ENCODE results near the gene LTF.
"Not testable (repeated sequence)": the region's sequence is repeated elsewhere in the genome, so short reads cannot be mapped to it uniquely, and the experiment has no call there.

LTF gene

GRCh38 chr3:46435081-46435726 lies 29.5 kb downstream of the LTF start:
- no peak for DNase-seq

GRCh38 chr3:46433841-46434240 lies 30.9 kb downstream of the LTF start:
- no peak for DNase-seq

DNA sequence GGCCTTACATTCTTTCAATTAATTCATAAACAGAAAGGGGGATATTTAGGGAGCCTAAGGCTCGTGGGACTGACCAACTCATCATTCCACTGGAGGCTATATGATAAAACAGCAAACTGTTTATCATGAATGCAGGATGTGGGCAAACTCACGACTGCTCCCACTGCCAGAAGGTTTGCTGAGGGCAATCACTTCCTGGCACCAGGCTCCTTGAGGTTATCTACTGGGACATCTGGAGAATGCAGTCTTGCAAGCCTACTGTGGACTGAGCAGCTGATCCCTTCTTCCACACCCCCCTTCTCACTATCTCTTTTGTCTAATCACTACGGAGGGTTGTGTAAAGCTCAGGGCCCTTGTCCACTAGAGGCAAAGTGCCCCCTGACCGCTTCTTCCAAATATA lies 31.6 kb downstream of the LTF start:
- not testable (repeated sequence) for DNase-seq

DNA sequence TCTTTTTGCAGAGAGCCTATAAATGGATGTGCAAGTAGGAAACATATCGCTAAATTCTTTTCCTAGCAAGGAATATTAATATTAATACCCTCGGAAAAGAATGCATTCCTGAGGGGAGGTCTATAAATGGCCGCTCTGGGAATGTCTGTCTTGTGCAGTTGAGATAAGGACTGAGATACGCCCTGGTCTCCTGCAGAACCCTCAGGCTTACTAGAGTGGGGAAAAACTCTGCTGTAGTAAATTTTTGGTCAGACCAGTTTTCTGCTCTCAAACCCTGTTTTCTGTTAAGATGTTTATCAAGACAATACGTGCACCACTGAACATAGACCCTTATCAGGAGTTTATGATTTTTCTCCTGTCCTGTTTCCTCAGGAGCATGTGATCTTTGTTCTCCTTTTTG lies 32.8 kb downstream of the LTF start:
- DNase-seq = not testable (repeated sequence)

DNA sequence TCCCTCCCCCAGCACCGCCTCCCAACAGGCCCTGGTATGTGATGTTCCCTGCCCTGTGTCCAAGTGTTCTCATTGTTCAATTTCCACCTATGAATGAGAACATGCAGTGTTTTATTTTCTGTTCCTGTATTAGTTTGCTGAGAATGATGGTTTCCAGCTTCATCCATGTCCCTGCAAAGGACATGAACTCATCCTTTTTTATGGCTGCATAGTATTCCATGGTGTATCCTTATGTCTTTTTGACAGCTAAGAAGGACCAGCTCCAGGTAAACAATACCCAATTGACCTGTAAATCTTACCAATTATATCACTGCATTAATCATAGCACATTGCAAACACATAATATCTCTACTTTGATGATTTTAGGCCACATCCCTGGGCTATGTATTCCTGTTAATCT lies 33.8 kb downstream of the LTF start:
- DNase-seq = not testable (repeated sequence)

- no peak for DNase-seq
These were observed 35.0 kb downstream of the LTF start for GRCh38 chr3:46429671-46430070.

GRCh38 chr3:46429250-46429649 lies 35.5 kb downstream of the LTF start:
- DNase-seq = no peak

DNA sequence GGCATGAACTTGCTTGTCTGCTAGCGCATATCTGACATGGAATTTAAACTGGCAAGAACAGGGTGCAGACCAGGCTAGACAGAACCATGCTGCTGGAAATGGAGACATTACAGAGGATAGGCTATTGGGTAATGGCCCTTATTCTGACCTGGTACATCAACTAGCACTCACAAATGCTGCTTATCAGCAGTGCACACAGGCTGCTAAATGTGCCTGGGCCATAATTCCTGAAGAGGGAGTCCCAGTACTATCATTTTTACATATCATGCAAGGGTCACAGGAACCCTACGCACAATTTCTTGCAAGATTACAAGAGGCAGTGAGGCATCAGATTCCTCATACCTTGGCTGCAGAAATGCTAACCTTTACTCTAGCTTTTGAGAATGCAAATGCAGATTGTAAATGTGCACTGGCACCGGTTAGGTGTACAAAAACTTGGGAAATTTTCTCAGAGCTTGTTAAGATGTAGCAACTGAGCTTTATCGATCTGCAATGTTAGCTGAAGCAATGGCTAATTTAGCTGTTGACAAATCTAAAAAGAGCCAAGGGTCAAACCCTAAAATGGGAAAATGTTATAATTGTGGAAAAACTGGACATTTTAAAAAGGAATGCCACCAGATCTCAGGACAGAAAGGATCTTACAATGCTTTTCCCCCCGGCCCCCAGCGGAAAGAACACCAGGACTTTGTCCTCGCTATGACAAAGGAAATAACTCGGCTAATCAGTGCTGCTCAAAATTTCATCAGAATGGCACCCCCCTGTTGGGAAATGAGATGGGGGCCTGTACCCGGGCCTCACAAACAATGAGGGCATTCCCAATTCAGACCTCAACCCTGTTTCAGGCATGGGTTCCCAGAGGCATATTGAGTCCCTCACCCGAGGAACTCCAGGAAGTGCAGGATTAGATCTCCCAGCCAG lies 36.5 kb downstream of the LTF start:
- no peak for DNase-seq

DNA sequence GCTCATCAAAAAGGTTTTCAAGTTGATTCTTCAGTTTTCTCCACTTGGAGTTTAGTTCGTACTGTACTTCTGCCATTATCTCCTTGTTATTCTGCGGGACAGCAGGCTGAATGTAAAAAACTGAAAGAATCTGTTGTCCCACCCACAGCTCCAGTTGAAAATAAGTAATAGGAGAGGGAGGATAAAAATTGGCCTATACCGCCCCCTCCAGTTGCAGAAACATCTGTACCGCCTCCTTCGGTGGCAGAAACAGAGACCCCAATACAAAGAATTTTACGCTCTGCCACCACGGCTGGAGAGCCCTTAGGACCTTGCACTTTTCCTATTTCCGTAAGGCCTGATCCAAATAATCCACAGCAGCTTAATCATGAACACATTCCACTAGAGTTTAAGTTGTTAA lies 37.3 kb downstream of the LTF start:
- DNase-seq = not testable (repeated sequence)

GRCh38 chr3:46426476-46426875 lies 38.2 kb downstream of the LTF start:
- DNase-seq = not testable (repeated sequence)

- no peak for DNase-seq
These were observed 41.1 kb downstream of the LTF start for GRCh38 chr3:46423588-46423987.

DNA sequence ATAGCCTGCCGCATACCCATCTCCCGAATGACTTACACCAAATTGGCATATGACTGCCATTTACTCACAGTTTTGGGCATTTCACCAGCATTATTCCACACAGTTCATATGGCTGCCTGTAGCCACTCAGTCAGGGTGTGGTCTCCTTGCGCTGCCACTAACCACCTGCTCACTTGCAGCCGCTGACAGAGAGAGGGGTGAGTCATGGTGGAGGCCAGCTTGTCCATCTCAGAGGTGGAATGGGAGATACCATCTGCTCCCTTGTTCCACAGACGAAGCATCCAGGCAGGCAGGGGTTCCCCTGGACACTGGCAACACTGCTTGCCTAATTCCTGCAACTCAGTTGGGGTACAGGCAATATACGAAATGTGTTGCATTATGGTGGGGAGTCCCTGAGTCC lies 42.1 kb downstream of the LTF start:
- DNase-seq = no peak

GRCh38 chr3:46420931-46421330 lies 43.8 kb downstream of the LTF start:
- DNase-seq = no peak

DNA sequence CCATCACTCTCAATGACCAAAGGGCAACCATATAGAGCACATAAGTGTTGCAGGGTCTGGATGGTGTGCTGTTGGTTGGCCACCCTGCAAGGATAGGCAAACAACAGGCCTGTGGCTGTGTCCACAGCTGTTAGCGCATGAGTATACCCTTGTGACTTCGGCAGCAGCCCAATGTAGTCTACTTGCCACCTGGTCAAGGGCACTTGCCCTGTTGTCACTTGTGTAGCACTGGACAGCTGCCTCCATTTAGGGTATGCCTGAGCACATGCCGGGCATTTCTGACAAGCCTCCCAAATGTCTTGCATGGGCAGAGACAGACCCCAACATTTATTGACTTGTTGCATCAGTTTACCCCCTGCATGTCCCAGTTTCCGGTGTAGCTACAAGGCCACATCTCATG lies 44.9 kb downstream of the LTF start:
- DNase-seq = no peak

GRCh38 chr3:46417841-46418611 lies 46.7 kb downstream of the LTF start:
- no peak for DNase-seq

DNA sequence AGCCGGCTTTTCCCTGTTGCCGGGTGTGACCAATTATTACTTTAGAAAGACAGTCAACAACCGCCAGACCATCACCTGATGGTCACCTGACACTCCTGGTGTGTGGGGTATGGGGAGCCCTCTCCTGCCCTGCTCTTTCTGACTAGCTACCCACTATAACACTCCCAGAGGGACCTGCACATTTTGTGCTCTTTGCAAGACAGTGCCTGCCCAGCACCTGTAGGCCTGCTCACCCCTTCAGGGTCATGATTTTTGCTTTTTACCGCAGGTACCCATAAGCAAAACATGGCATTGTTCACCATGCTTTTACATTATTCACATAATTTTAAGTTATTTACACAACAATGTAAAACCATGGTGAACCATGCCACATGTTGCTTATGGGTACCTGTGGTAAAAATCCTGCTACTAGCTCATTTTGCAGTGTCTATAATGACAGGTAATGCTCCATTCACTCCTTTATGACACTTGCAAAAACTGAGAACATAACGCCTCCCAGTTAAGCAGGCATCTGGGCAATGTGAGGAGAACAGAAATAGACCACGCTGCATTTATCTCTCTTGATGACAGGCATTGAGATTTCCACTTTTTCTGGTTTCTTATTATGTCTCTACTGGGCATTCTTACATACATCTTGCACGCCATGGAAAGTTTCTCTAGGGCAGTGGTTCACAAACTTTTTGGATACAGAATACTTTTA lies 47.7 kb downstream of the LTF start:
- DNase-seq = no peak

- DNase-seq = no peak
These were observed 48.4 kb downstream of the LTF start for GRCh38 chr3:46416125-46416810.

DNA sequence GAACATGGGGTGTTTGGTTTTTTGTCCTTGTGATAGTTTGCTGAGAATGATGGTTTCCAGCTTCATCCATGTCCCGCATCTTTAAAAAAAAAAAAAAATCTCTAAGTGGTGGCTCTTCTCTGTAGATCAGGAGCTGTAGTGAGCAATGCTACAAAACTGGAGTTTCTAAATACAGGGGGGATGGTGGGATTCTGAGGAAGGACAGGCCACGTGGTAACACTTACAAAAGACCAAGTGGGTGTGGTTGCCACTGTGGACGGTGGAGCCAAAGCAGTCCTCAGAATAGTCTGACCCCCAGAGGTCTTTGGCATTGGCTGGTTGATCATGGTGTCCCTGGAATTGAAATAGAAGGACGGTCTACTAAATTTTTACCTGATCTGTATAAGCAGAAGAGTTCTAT lies 50.0 kb downstream of the LTF start:
- DNase-seq = no peak

DNA sequence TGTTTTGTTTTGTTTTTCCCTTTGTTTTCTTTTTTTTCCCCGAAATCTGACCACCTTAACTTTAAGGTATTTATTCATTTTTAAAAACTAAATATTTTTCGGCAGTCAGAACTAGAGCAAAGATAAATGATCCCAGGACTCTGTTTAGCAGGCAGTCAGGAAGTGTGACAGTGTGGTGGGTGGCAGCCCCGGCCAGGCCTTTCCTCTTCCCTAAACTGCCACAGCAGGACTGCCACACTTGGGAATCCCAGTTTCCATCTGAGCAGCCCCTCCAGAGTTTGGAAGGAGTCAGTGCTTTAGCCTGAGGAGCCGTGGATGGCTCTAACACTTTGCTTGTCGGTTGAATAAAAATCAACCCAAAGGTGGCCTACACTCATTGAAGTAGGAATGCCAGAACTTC lies 50.8 kb downstream of the LTF start:
- DNase-seq = no peak

DNA sequence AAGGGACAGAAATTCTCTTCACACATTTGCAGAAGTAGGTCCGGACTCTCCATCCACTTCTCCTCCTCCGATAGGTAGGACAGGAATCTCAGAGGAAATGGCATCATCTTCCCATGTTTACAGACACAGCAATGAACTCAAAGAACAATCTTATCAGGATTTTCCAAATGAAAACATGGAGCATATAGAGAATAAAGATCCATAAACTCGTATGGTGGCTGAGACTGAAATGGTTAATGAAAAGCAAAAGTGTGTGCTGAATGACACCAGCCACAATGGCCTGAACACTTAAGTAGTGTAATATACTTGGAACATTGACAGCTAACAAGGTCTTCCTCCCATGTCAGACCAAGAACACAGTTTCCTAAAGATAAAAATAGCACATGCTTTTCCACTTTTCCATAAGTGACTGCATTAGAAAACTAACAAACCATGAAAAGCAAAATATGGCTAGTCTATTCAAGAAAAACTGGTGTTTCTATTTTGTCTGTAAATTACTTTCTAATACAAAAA lies 51.9 kb downstream of the LTF start:
- DNase-seq = no peak

DNA sequence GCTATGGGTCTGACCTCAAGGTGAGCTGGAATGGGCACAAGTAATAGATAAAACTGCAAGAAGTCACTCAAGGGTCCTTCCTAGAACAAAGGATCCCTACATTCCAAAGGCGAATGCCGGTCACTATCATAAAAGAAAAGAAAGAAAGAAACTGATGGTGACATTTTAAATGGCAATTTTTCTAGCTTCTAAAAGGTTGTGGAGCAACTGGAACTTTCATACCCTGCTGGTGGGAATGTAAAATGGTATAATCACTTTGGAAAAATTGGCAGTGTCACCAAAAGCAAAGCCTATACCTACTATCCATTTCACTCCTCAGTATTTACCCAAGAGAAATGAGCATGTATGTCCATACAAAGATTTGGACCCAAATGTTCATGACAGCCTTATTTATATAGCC lies 53.4 kb downstream of the LTF start:
- DNase-seq = no peak

DNA sequence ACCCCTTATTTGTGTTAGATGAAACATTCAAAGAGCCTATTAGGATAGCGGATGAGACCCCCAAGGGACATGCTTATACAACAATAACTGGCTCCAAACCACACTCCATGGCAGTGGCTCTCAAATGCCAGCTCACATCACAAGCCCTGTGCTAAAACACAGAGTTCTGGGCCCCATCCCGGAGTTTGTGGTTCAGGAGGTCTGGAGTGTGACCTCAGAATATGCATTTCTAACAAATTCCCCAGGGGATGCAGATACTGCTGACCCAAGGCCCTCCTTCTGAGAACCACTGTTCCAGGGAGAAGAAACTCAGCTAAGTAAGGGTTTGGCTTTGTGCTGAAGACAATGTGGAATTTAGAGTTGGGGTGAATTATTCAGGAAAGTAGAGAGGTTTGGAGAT lies 54.0 kb downstream of the LTF start:
- no peak for DNase-seq
